SK-N-SH treated with all-trans-retinoic acid at 6 μM for 48 hours (cell line): ENCODE results near the gene MYO5C.

Experiments
- ATAC-seq: fragments of 200-7000 bp; cut with Tn5 transposase; 3 replicates; pipeline ENCODE4 v1.9.1; 2020; ENCODE audit warnings: mild to moderate bottlenecking, moderate library complexity
- ARNTL ChIP-seq: fragments of 450-650 bp; formaldehyde crosslinking; IDR thresholded peaks from 2 replicates; pipeline ENCODE4 v1.5.0; 2020; ENCODE audit warnings: low read depth, mild to moderate bottlenecking, moderate library complexity, borderline replicate concordance
- BACH2 ChIP-seq: fragments of 250-450 bp; sonication (Bioruptor Pico); IDR thresholded peaks from 2 replicates; pipeline ENCODE4 v1.9.0; 2021; ENCODE audit warnings: mild to moderate bottlenecking, borderline replicate concordance
- CSDC2 ChIP-seq: fragments of 250-450 bp; sonication (Bioruptor Pico); IDR thresholded peaks from 2 replicates; pipeline ENCODE4 v1.5.0; 2020; ENCODE audit warnings: mild to moderate bottlenecking, moderate library complexity
- CSRNP3 ChIP-seq: fragments of 250-450 bp; sonication (Bioruptor Pico); IDR thresholded peaks from 2 replicates; pipeline ENCODE4 v1.5.1; 2021; ENCODE audit warnings: mild to moderate bottlenecking, moderate library complexity
- GLIS3 ChIP-seq: fragments of 250-450 bp; sonication (Bioruptor Pico); IDR thresholded peaks from 2 replicates; pipeline ENCODE4 v1.5.0; 2020; ENCODE audit warnings: mild to moderate bottlenecking, moderate library complexity
- ISL1 ChIP-seq: fragments of 250-450 bp; sonication (Bioruptor Pico); IDR thresholded peaks from 2 replicates; pipeline ENCODE4 v2.1.2; 2022; ENCODE audit warnings: mild to moderate bottlenecking, moderate library complexity
- OSR1 ChIP-seq: fragments of 250-450 bp; sonication (Bioruptor Pico); IDR thresholded peaks from 2 replicates; pipeline ENCODE4 v1.8.0; 2022; ENCODE audit warnings: moderate library complexity, mild to moderate bottlenecking, inconsistent platforms
- PPARA ChIP-seq: fragments of 250-450 bp; sonication (Bioruptor Pico); IDR thresholded peaks from 2 replicates; pipeline ENCODE4 v1.5.0; 2020; ENCODE audit warnings: mild to moderate bottlenecking, borderline replicate concordance
- RARB ChIP-seq: fragments of 250-450 bp; sonication (Bioruptor Pico); IDR thresholded peaks from 2 replicates; pipeline ENCODE4 v1.8.0; 2021; ENCODE audit warnings: mild to moderate bottlenecking, moderate library complexity
- SNAI2 ChIP-seq: fragments of 250-450 bp; sonication (Bioruptor Pico); IDR thresholded peaks from 2 replicates; pipeline ENCODE4 v1.5.0; 2020; ENCODE audit warnings: mild to moderate bottlenecking, moderate library complexity
- TCF4 ChIP-seq: fragments of 250-450 bp; sonication (Bioruptor Pico); IDR thresholded peaks from 2 replicates; pipeline ENCODE4 v1.8.0; 2021; ENCODE audit warnings: mild to moderate bottlenecking, moderate library complexity, borderline replicate concordance
- TOX ChIP-seq: fragments of 250-450 bp; sonication (Bioruptor Pico); IDR thresholded peaks from 2 replicates; pipeline ENCODE4 v1.8.0; 2021; ENCODE audit warnings: mild to moderate bottlenecking, moderate library complexity, borderline replicate concordance
- TSHZ2 ChIP-seq: fragments of 250-450 bp; sonication (Bioruptor Pico); IDR thresholded peaks from 2 replicates; pipeline ENCODE4 v1.5.0; 2020; ENCODE audit warnings: mild to moderate bottlenecking, moderate library complexity
- ZC3H10 ChIP-seq: fragments of 250-450 bp; sonication (Bioruptor Pico); IDR thresholded peaks from 2 replicates; pipeline ENCODE4 v1.5.1; 2021; ENCODE audit warnings: mild to moderate bottlenecking, moderate library complexity
- ZFP3 ChIP-seq: fragments of 250-450 bp; sonication (Bioruptor Pico); IDR thresholded peaks from 2 replicates; pipeline ENCODE4 v1.5.0; 2020; ENCODE audit warnings: mild to moderate bottlenecking, moderate library complexity
- ZFP30 ChIP-seq: fragments of 450-650 bp; formaldehyde crosslinking; IDR thresholded peaks from 2 replicates; pipeline ENCODE4 v1.5.0; 2022; ENCODE audit warnings: mild to moderate bottlenecking, moderate library complexity
- ZNF565 ChIP-seq: fragments of 450-650 bp; formaldehyde crosslinking; conservative IDR thresholded peaks from 2 replicates; pipeline ENCODE4 v1.5.0; 2020; ENCODE audit warnings: low read depth, mild to moderate bottlenecking, moderate library complexity
- ZNF70 ChIP-seq: fragments of 450-650 bp; formaldehyde crosslinking; IDR thresholded peaks from 2 replicates; pipeline ENCODE4 v1.5.0; 2020; ENCODE audit warnings: mild to moderate bottlenecking, moderate library complexity
- ZNF8 ChIP-seq: fragments of 450-650 bp; formaldehyde crosslinking; IDR thresholded peaks from 2 replicates; pipeline ENCODE4 v1.5.0; 2020; ENCODE audit warnings: mild to moderate bottlenecking, moderate library complexity
- TF ChIP-seq, protein P1 (sequence below): fragments of 250-450 bp; sonication (Bioruptor Pico); IDR thresholded peaks from 2 replicates; pipeline ENCODE4 v1.8.0; 2020; ENCODE audit warnings: mild to moderate bottlenecking, moderate library complexity, borderline replicate concordance
- TF ChIP-seq, protein P2 (sequence below): fragments of 250-450 bp; sonication (Bioruptor Pico); IDR thresholded peaks from 2 replicates; pipeline ENCODE4 v1.5.1; 2020; ENCODE audit warnings: low read depth, mild to moderate bottlenecking, moderate library complexity
- TF ChIP-seq, protein P3 (sequence below): fragments of 250-450 bp; sonication (Bioruptor Pico); IDR thresholded peaks from 2 replicates; pipeline ENCODE4 v1.8.0; 2021; ENCODE audit warnings: low read depth, mild to moderate bottlenecking, moderate library complexity, borderline replicate concordance

MYO5C gene

GRCh38 chr15:52228921-52229320 lies 66.7 kb downstream of the MYO5C start:
- TF ChIP-seq, protein P1, sequence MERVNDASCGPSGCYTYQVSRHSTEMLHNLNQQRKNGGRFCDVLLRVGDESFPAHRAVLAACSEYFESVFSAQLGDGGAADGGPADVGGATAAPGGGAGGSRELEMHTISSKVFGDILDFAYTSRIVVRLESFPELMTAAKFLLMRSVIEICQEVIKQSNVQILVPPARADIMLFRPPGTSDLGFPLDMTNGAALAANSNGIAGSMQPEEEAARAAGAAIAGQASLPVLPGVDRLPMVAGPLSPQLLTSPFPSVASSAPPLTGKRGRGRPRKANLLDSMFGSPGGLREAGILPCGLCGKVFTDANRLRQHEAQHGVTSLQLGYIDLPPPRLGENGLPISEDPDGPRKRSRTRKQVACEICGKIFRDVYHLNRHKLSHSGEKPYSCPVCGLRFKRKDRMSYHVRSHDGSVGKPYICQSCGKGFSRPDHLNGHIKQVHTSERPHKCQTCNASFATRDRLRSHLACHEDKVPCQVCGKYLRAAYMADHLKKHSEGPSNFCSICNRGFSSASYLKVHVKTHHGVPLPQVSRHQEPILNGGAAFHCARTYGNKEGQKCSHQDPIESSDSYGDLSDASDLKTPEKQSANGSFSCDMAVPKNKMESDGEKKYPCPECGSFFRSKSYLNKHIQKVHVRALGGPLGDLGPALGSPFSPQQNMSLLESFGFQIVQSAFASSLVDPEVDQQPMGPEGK (CRISPR knock-in tag) = no peak
- TF ChIP-seq ZNF565 (CRISPR knock-in tag) = no peak
- no peak for TF ChIP-seq BACH2 (CRISPR knock-in tag)
- no peak for TF ChIP-seq ZNF70 (CRISPR knock-in tag)
- no peak for TF ChIP-seq ZC3H10 (CRISPR knock-in tag)
- TF ChIP-seq ZNF8 (CRISPR knock-in tag) = no peak
- TF ChIP-seq OSR1 = no peak
- TF ChIP-seq, protein P2, sequence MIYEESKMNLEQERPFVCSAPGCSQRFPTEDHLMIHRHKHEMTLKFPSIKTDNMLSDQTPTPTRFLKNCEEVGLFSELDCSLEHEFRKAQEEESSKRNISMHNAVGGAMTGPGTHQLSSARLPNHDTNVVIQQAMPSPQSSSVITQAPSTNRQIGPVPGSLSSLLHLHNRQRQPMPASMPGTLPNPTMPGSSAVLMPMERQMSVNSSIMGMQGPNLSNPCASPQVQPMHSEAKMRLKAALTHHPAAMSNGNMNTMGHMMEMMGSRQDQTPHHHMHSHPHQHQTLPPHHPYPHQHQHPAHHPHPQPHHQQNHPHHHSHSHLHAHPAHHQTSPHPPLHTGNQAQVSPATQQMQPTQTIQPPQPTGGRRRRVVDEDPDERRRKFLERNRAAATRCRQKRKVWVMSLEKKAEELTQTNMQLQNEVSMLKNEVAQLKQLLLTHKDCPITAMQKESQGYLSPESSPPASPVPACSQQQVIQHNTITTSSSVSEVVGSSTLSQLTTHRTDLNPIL (CRISPR knock-in tag) = no peak
- no peak for TF ChIP-seq TSHZ2 (CRISPR knock-in tag)
- TF ChIP-seq RARB = no peak
- TF ChIP-seq ISL1 = no peak
- no peak for TF ChIP-seq GLIS3 (CRISPR knock-in tag)
- TF ChIP-seq ZFP30 (CRISPR knock-in tag) = no peak
- no peak for TF ChIP-seq TOX (CRISPR knock-in tag)
- TF ChIP-seq PPARA (CRISPR knock-in tag) = no peak
- no peak for TF ChIP-seq ZFP3 (CRISPR knock-in tag)
- TF ChIP-seq TCF4 (CRISPR knock-in tag) = no peak
- TF ChIP-seq CSRNP3 (CRISPR knock-in tag) = no peak
- ATAC-seq = no peak

- peak; percentile 98 for ATAC-seq
- TF ChIP-seq, protein P3, sequence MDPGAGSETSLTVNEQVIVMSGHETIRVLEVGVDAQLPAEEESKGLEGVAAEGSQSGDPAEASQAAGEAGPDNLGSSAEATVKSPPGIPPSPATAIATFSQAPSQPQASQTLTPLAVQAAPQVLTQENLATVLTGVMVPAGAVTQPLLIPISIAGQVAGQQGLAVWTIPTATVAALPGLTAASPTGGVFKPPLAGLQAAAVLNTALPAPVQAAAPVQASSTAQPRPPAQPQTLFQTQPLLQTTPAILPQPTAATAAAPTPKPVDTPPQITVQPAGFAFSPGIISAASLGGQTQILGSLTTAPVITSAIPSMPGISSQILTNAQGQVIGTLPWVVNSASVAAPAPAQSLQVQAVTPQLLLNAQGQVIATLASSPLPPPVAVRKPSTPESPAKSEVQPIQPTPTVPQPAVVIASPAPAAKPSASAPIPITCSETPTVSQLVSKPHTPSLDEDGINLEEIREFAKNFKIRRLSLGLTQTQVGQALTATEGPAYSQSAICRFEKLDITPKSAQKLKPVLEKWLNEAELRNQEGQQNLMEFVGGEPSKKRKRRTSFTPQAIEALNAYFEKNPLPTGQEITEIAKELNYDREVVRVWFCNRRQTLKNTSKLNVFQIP (CRISPR knock-in tag) = no peak
- no peak for TF ChIP-seq ZFP30 (CRISPR knock-in tag)
- TF ChIP-seq, all 23 proteins: peak for 0
Measured at GRCh38 chr15:52227456-52227855, 68.1 kb downstream of the MYO5C start.

- TF ChIP-seq SNAI2 (no peak), CSDC2 (no peak)
Measured at GRCh38 chr15:52225230-52225629, 70.4 kb downstream of the MYO5C start.

DNA sequence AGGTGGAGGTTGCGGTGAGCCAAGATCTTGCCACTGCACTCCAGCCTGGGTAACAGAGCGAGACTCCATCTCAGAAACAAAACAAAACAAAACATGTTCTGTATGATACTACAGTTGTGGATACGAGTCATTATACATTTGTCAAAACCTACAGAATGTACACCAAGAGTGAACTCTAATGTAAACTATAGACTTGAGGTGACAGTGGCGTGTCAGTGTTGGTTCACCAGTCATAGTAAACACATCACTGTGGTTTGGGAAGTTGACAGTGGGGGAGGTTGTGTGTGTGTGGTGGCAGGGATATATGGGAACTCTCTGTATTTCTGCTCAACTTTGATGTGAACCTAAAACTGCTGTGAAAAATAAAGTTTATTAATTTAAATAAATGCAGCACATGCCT lies 71.4 kb downstream of the MYO5C start:
- ATAC-seq = no peak
- no peak for TF ChIP-seq OSR1
- TF ChIP-seq ZNF8 (CRISPR knock-in tag) = no peak
- TF ChIP-seq ZC3H10 (CRISPR knock-in tag) = no peak
- no peak for TF ChIP-seq ARNTL
- TF ChIP-seq, protein P2 (CRISPR knock-in tag) = no peak
- TF ChIP-seq, protein P3 (CRISPR knock-in tag) = no peak
- TF ChIP-seq ISL1 = no peak
- no peak for TF ChIP-seq ZNF70 (CRISPR knock-in tag)
- no peak for TF ChIP-seq ZFP3 (CRISPR knock-in tag)

More at GRCh38 chr15:52225230-52225629, 70.4 kb downstream of the MYO5C start:
- no peak for ATAC-seq
